ENCODE results near the gene ARSJ.
A peak's percentile ranks its signal among the peaks of the same experiment; 100 is the strongest.

Gene ARSJ

DNA sequence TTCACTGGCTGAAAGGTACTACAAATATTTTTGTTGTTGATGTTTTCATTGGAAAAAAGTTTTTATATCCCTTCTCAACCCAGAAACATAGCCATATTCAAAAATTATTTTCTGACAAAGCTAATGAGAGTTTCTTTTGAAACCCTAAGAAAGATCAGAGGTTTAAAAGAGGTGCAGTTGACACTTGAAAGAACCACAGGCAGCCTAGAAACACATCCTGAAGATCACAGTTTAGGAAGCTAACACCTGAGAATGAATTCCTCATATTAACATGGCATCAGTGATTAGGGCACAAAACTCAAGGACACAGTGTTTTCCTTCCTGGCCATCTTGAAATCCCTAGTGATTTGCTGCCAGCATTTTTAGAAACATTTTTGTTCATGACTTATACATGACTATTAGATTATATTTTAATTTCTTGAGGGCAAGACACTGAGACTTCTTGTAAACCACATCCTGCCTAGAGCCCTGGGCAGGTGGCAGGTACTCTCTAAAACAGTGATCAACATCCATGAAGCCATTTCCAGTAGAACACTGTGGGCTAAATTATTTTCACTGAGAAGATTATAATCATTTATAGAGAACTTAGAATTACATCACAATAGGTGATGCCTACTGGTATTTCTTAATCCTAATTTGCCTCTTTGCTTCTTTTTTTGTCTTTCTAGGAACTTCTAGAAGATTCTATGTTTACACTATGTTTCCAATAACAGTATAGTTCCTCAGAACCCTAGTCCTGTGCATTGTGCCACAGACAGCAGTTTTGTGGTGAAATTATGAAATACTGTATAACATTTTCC, 80.0 kb downstream of the ARSJ start:
- DNase-seq (ENCODE audit: low spot score) = peak; percentile 85

DNA sequence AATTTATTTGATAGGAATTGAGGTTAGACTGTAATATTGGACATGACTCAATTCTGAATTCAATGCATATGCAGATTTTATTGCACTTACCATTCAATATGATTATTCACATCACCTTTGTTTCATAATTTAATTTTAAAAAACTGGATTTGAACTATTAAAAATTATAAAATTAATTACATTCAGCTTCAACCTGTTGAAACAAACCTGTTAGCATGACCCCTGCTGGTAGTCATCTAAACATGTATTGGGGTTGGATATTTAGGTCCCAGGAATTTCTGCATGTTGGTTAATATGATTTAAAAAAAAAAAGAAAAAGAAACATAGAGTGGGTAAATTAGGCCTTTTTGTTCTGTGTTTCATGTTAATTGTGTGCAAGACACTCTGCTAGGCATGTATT, 85.9 kb downstream of the ARSJ start:
- peak; percentile 16 for DNase-seq (ENCODE audit: low spot score)

GRCh38 chr4:113888006-113888405, 91.4 kb downstream of the ARSJ start:
- no peak for DNase-seq (ENCODE audit: low spot score)

DNA sequence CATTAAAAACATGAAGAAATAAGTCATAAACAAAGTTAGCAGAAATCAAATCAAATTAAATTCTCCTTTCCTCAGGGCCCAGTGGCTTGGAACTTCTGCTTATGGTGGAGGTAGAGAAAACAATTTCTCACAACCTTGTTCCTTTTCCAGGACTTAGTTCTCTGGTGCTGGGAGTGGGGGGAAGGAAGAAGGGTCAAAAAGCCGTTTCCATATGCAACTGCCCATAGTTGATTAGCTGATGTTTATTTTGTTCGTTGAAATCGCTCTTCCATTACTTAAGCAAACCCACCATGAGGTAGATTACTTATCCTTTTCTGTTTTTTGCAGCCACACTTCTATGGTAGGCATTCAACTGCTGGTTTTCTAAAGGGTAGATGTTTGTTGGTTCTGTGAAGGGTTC, 94.2 kb downstream of the ARSJ start:
- no peak for DNase-seq (ENCODE audit: low spot score)

DNA sequence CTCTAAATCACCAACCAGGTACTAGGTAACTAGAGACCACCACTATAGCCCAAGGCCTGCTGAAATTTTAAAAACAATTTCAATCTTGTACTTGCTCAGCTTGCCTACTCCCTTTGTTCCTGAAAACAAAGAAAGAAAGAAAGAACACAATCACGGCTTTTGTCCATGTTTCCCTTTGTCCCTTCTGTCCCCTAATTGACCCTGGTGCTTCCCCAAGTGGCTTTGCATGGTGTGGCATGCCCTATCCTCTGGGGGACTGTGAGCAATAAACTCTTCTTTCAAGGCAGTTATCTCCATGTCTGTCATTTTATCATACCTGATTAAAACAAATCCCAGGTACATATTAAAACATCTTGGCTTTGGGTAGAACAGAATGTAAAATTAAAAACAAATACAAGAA, 94.8 kb downstream of the ARSJ start:
- no peak for DNase-seq (ENCODE audit: low spot score)

GRCh38 chr4:113882668-113883067, 96.8 kb downstream of the ARSJ start:
- no peak for DNase-seq (ENCODE audit: low spot score)

- peak; percentile 64 for DNase-seq (ENCODE audit: low spot score)
Measured at GRCh38 chr4:113881256-113881655, 98.2 kb downstream of the ARSJ start.

DNA sequence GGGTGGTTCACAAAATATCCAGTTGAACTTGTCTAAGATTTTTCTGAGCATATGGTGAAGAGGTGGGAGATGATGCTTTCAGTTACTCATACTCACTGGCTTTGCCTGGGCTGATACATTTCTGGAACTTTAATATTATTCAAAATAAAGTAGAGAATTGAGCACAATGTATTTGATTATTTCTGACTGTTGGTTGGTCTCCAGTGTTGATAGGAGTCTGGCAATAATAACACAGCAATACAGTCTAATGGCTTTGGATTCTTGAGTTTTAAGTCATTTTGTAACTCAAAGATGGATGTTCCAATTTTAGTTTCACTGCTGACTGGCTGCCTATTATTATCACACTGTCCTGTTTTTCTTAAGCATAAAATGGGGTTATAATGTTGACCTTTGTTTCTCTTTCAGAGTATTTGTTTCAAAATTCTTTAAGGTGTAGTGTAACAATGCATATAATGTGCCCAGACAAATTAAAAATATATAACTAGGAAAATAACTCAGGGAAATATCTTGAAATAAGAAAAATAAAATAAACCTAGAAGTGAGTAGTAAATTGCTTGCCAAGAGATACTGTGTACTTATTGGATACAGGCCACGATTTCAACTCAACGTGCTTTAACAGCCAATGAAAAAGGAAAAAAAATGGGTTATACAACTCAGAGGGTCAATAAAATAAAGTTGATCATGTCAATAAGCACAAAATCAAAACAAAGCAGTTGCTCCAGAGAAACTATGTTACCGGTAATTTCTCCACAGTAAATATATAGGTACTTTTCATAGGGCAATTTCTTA, 99.0 kb downstream of the ARSJ start:
- DNase-seq (ENCODE audit: low spot score) = no peak

GRCh38 chr4:113878668-113879067, 100.8 kb downstream of the ARSJ start:
- peak; percentile 92 for DNase-seq (ENCODE audit: low spot score)

- no peak for DNase-seq (ENCODE audit: low spot score)
Measured at GRCh38 chr4:113874480-113874879, 105.0 kb downstream of the ARSJ start.

DNA sequence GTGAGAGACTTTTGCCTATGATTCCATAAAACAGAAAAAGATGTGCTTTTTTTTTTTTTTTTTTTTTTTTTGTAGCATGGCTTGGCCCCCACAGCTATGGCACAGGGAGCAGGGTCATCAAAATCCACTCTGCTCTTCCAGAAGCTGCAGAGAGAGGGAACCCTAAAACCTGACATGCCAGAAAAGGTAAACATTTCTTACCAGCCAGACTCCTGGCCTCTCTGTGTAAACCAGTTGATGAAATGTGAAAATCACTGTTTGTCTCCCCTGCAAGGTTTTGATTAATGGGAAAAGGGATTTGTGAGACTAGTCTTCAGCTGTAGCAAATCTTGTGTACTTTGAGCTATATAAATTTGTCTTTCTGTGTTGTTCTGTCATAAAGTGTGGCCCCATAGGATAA, 105.9 kb downstream of the ARSJ start:
- DNase-seq (ENCODE audit: low spot score) = no peak

- peak; percentile 87 for DNase-seq (ENCODE audit: low spot score)
Measured at GRCh38 chr4:113872426-113873260, 106.8 kb downstream of the ARSJ start.

DNA sequence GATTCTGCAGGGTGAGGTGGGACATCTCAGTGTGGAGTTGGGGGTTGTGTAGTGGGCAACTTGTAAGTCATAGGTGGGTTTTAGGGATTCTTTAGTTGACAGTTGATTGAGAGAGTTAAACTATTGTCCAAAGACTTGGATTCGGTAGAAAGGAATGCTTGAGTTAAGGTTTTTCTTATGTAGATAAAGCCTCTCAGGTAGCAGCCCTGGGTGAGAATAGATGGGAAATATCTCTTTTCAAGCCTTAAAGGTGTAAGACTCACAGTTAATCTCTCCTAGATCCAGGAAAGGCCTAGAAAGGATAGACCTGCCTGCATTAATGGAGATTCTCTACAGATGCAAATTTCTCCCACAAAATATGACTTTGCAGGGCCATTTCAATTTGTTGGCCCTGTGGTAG, 108.4 kb downstream of the ARSJ start:
- DNase-seq (ENCODE audit: low spot score) = no peak

DNA sequence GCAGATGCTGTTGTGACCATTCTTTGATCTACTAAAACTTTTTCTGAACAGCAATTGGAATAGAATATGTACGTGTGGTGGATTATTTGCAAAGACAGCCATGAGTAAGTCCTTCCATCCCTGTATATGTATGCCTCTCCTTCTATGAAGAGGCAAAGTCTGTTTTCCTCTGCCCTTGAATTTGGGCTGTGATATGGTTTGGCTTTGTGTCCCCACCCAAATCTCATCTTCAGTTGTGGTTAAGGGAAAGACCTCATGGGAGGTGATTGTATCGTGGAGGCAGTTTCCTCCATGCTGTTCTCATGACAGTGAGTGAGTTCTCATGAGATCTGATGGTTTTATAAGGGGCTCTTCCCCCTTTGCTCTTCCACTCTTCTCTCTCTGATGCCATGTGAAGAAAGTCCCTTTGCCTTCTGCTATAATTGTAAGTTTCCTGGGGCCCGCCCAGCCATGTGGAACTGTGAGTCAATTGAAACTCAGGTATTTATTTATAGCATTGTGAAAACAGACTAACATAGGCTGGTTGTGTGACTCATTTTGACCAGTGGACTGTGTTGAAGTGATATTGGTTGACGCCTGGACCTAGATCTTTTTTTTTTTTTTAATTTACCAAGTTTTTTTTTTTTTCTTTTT, 109.6 kb downstream of the ARSJ start:
- peak; percentile 97 for DNase-seq (ENCODE audit: low spot score)

- no peak for DNase-seq (ENCODE audit: low spot score)
Measured at GRCh38 chr4:113866611-113867010, 112.8 kb downstream of the ARSJ start.

DNA sequence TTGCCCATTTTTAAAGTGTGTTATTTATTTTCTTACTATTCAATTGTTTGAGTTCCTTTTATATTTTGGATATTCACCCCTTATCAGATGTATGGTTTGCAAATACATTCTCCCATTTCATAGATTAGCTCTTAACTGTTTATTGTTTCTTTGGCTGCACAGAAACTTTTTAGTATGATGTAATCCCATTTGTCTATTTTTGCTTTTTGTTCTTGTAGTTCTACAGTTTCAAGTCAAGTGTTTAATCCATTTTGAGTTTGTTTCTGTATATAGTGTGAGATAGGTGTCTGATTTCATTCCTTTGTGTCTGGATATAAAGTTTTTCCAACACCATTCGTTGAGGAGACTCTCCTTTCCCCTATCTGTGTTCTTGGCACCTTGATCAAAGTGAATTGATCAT, 120.5 kb downstream of the ARSJ start:
- DNase-seq (ENCODE audit: low spot score) = no peak

GRCh38 chr4:113851816-113852215, 127.6 kb downstream of the ARSJ start:
- DNase-seq (ENCODE audit: low spot score) = peak; percentile 29
